Liver (tissue), 9 donors: ENCODE measurements around the gene GLIPR2. TPM values are rescaled to one million over a fixed set of nuclear protein-coding genes. Genes with fewer than 3 reads are reported as not detected.

Experiments used
- DNase-seq: peaks from one replicate; pipeline ENCODE4 v3.0.0-alpha.2; 2017; ENCODE audit warnings: low spot score
- H3K27ac ChIP-seq, 2 donors: one replicate each; pipeline ENCODE4 v1.7.0; 2013; ENCODE audit warnings: inconsistent platforms in 2 of 2, low read length in 2 of 2, control low read depth in 1 of 2, low read depth in 1 of 2, mild to moderate bottlenecking in 1 of 2
- H3K27me3 ChIP-seq, 4 donors: one replicate each; pipeline versions ENCODE4 v1.6.1 to v1.7.0; 2013; ENCODE audit warnings: low read length in 3 of 4, inconsistent platforms in 1 of 4, mild to moderate bottlenecking in 1 of 4, moderate library complexity in 1 of 4; ENCODE audit not compliant: control insufficient read depth in 4 of 4, insufficient read depth in 4 of 4
- H3K36me3 ChIP-seq, 4 donors: one replicate each; pipeline versions ENCODE4 v1.6.1 to v1.7.0; 2013; ENCODE audit warnings: low read length in 3 of 4, mild to moderate bottlenecking in 3 of 4, low read depth in 1 of 4, moderate library complexity in 1 of 4; ENCODE audit not compliant: control insufficient read depth in 4 of 4, insufficient read depth in 3 of 4
- H3K4me1 ChIP-seq, 4 donors: one replicate each; pipeline versions ENCODE4 v1.6.1 to v1.7.0; 2013; ENCODE audit warnings: low read length in 3 of 4, mild to moderate bottlenecking in 3 of 4, moderate library complexity in 1 of 4; ENCODE audit not compliant: control insufficient read depth in 4 of 4, insufficient read depth in 4 of 4
- H3K4me3 ChIP-seq, 3 donors: one replicate each; pipeline versions ENCODE4 v1.6.1 to v1.7.0; 2013; ENCODE audit warnings: low read length in 3 of 3, control low read depth in 1 of 3, low read depth in 1 of 3, mild to moderate bottlenecking in 1 of 3
- H3K9ac ChIP-seq, 2 donors: one replicate each; pipeline ENCODE4 v1.7.0; 2013; ENCODE audit warnings: low read length in 2 of 2, mild to moderate bottlenecking in 2 of 2, moderate library complexity in 2 of 2, control low read depth in 1 of 2, low read depth in 1 of 2
- H3K9me3 ChIP-seq, 4 donors: one replicate each; pipeline versions ENCODE4 v1.6.1 to v1.7.0; 2013; ENCODE audit warnings: low read length in 3 of 4; ENCODE audit not compliant: control insufficient read depth in 4 of 4
- ATF3 ChIP-seq: IDR thresholded peaks from 2 replicates; pipeline ENCODE4 v1.6.1; 2016; ENCODE audit warnings: antibody characterized with exemption
- CTCF ChIP-seq: fragments of 150-350 bp; IDR thresholded peaks from 2 replicates; pipeline ENCODE4 v1.5.1; 2017; ENCODE audit warnings: improper control_type of control experiment, low read depth, low read length; ENCODE audit not compliant: missing input control
- EGR1 ChIP-seq, 2 donors: IDR thresholded peaks; 2 replicates each; pipeline ENCODE4 v1.6.1; 2016 to 2018; ENCODE audit warnings: antibody characterized with exemption in 2 of 2, low read depth in 2 of 2
- FOXA1 ChIP-seq: IDR thresholded peaks from 2 replicates; pipeline ENCODE4 v1.6.1; 2016; ENCODE audit warnings: antibody characterized with exemption
- FOXA2 ChIP-seq: IDR thresholded peaks from 2 replicates; pipeline ENCODE4 v1.6.1; 2016; ENCODE audit warnings: antibody characterized with exemption
- GABPA ChIP-seq, 2 donors: IDR thresholded peaks in 1 of 2; conservative IDR thresholded peaks in 1 of 2; 2 replicates each; pipeline ENCODE4 v1.6.1; 2016; ENCODE audit warnings: antibody characterized with exemption in 2 of 2, mild to moderate bottlenecking in 1 of 2, moderate library complexity in 1 of 2
- HNF4A ChIP-seq, 2 donors: conservative IDR thresholded peaks; 2 replicates each; pipeline ENCODE4 v1.6.1; 2016; ENCODE audit warnings: antibody characterized with exemption in 2 of 2, mild to moderate bottlenecking in 2 of 2
- HNF4G ChIP-seq: IDR thresholded peaks from 2 replicates; pipeline ENCODE4 v1.6.1; 2016; ENCODE audit warnings: antibody characterized with exemption
- JUND ChIP-seq, 2 donors: IDR thresholded peaks; 2 replicates each; pipeline ENCODE4 v1.6.1; 2016; ENCODE audit warnings: antibody characterized with exemption in 2 of 2
- NR2F2 ChIP-seq: IDR thresholded peaks from 2 replicates; pipeline ENCODE4 v1.6.1; 2016; ENCODE audit warnings: antibody characterized with exemption
- RAD21 ChIP-seq, 2 donors: IDR thresholded peaks; 2 replicates each; pipeline ENCODE4 v1.6.1; 2016; ENCODE audit warnings: antibody characterized with exemption in 2 of 2, mild to moderate bottlenecking in 2 of 2
- RXRA ChIP-seq, 2 donors: IDR thresholded peaks; 2 replicates each; pipeline ENCODE4 v1.6.1; 2017 to 2018; ENCODE audit warnings: antibody characterized with exemption in 2 of 2, mild to moderate bottlenecking in 1 of 2
- SP1 ChIP-seq: IDR thresholded peaks from 2 replicates; pipeline ENCODE4 v1.6.1; 2018; ENCODE audit warnings: antibody characterized with exemption, mild to moderate bottlenecking
- TAF1 ChIP-seq: conservative IDR thresholded peaks from 2 replicates; pipeline ENCODE4 v1.6.1; 2016; ENCODE audit warnings: antibody characterized with exemption, mild to moderate bottlenecking
- YY1 ChIP-seq: IDR thresholded peaks from 2 replicates; pipeline ENCODE4 v1.6.1; 2016; ENCODE audit warnings: antibody characterized with exemption, mild to moderate bottlenecking
- WGBS: extraction: QIAGEN DNeasy Blood & Tissue Kit; methylation state at CpG from one replicate; pipeline ENCODE4 v1.1.7; 2013; 5-methylcytosine and 5-hydroxymethylcytosine counted together
- polyA plus RNA-seq, 2 donors: library from polyadenylated mRNA; stranded (reverse) in 1 of 2; unstranded in 1 of 2; fragments of 200-250 nt in 1 of 2; fragments of >200 nt in 1 of 2; fragmentation: Nextera tagmentation in 1 of 2; extraction: Ambion mirVana in 1 of 2; gene quantifications; one replicate each; pipeline versions ENCODE4 v1.2.1 to v1.2.3, GENCODE V29; 2013 to 2015
- total RNA-seq, 2 donors: library from RNA; depleted of rRNA; stranded (reverse); fragments of >200 nt; gene quantifications; one replicate each; pipeline ENCODE4 v1.2.3, GENCODE V29; 2014
- TF ChIP-seq, protein P1 (sequence below): IDR thresholded peaks from 2 replicates; pipeline ENCODE4 v1.6.1; 2016; ENCODE audit warnings: antibody characterized with exemption
- TF ChIP-seq, protein P2 (sequence below): IDR thresholded peaks from 2 replicates; pipeline ENCODE4 v1.6.1; 2016; ENCODE audit warnings: antibody characterized with exemption
- TF ChIP-seq, protein P3 (sequence below): IDR thresholded peaks from 2 replicates; pipeline ENCODE4 v1.6.1; 2016; ENCODE audit warnings: antibody characterized with exemption, mild to moderate bottlenecking
- donor health status: healthy.
- donor health status: healthy.
- donor health status: healthy.
- donor health status: healthy.
- donor health status: healthy.

GLIPR2 gene
- total and polyA plus RNA-seq, 4 donors: 1.7 to 17.6 (median 2.9) TPM

DNA sequence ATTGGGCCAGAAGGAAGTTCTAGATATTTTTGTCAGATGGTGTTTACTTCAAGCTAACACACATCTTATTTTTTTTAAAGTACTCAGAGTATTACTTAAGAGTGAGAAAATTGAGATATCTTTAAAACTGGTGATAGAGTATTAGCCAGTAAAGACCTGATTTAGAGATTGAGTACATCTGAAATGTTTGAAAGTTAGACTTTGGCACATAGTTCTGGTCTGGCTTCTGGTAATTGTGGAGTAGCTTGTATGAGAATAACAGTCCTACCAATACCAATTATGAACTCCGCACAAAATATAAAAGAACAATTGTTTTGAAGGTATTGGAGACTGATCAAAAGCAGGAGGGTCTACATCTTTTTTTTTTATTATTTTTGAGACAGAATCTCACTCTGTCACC, 44.5 kb upstream of the GLIPR2 start:
- Histone ChIP-seq H3K4me3 (no peak overlapping the region), H3K9me3 (no peaks in the 10 kb centered on the region), H3K4me1 (peaks cover 2 to 31% (median 19%) of the 10 kb centered on the region in 4 donors), H3K27me3 (no peaks in the 10 kb centered on the region), H3K36me3 (no peaks in the 10 kb centered on the region), H3K9ac (no peak overlapping the region), H3K27ac (no peak overlapping the region)
- TF ChIP-seq, protein P1, sequence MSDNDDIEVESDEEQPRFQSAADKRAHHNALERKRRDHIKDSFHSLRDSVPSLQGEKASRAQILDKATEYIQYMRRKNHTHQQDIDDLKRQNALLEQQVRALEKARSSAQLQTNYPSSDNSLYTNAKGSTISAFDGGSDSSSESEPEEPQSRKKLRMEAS: no peak
- peak; percentile 10 for TF ChIP-seq SP1
- no peak for TF ChIP-seq ATF3
- TF ChIP-seq, protein P2, sequence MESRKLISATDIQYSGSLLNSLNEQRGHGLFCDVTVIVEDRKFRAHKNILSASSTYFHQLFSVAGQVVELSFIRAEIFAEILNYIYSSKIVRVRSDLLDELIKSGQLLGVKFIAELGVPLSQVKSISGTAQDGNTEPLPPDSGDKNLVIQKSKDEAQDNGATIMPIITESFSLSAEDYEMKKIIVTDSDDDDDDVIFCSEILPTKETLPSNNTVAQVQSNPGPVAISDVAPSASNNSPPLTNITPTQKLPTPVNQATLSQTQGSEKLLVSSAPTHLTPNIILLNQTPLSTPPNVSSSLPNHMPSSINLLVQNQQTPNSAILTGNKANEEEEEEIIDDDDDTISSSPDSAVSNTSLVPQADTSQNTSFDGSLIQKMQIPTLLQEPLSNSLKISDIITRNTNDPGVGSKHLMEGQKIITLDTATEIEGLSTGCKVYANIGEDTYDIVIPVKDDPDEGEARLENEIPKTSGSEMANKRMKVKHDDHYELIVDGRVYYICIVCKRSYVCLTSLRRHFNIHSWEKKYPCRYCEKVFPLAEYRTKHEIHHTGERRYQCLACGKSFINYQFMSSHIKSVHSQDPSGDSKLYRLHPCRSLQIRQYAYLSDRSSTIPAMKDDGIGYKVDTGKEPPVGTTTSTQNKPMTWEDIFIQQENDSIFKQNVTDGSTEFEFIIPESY: no peak
- no peak for TF ChIP-seq FOXA1
- TF ChIP-seq HNF4G: no peak
- TF ChIP-seq TAF1: no peak
- no peak for TF ChIP-seq EGR1 (IDR thresholded peaks at IDR 0.05; ENCODE audit: low read depth in 2 of 2)
- TF ChIP-seq NR2F2: no peak
- TF ChIP-seq HNF4A (conservative IDR thresholded peaks at IDR 0.05): peak; percentile 36 to 44
- no peak for DNase-seq
- WGBS: 92% methylated on average over 1 of the region's 1 CpG

GRCh38 chr9:36092509-36093215, 43.9 kb upstream of the GLIPR2 start:
- WGBS: 75% methylated on average over 9 of the region's 9 CpGs
- DNase-seq: no peak
- TF ChIP-seq, protein P2: no peak
- TF ChIP-seq CTCF (no peak), SP1 (no peak), FOXA1 (no peak), HNF4A (conservative IDR thresholded peaks at IDR 0.05) (no peak), RAD21 (IDR thresholded peaks at IDR 0.05) (no peak), TAF1 (no peak), FOXA2 (no peak), HNF4G (no peak), RXRA (IDR thresholded peaks at IDR 0.05) (no peak), EGR1 (IDR thresholded peaks at IDR 0.05; ENCODE audit: low read depth in 2 of 2) (no peak), YY1 (no peak), JUND (IDR thresholded peaks at IDR 0.05) (no peak), NR2F2 (no peak), ATF3 (no peak), GABPA (IDR thresholded peaks at IDR 0.05 in 1 of 2, conservative IDR thresholded peaks at IDR 0.05 in 1 of 2) (no peak)
- TF ChIP-seq, protein P1: no peak
- TF ChIP-seq, protein P3, sequence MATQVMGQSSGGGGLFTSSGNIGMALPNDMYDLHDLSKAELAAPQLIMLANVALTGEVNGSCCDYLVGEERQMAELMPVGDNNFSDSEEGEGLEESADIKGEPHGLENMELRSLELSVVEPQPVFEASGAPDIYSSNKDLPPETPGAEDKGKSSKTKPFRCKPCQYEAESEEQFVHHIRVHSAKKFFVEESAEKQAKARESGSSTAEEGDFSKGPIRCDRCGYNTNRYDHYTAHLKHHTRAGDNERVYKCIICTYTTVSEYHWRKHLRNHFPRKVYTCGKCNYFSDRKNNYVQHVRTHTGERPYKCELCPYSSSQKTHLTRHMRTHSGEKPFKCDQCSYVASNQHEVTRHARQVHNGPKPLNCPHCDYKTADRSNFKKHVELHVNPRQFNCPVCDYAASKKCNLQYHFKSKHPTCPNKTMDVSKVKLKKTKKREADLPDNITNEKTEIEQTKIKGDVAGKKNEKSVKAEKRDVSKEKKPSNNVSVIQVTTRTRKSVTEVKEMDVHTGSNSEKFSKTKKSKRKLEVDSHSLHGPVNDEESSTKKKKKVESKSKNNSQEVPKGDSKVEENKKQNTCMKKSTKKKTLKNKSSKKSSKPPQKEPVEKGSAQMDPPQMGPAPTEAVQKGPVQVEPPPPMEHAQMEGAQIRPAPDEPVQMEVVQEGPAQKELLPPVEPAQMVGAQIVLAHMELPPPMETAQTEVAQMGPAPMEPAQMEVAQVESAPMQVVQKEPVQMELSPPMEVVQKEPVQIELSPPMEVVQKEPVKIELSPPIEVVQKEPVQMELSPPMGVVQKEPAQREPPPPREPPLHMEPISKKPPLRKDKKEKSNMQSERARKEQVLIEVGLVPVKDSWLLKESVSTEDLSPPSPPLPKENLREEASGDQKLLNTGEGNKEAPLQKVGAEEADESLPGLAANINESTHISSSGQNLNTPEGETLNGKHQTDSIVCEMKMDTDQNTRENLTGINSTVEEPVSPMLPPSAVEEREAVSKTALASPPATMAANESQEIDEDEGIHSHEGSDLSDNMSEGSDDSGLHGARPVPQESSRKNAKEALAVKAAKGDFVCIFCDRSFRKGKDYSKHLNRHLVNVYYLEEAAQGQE: no peak
- H3K4me3 ChIP-seq: no peak overlapping the region
- no peaks in the 10 kb centered on the region for H3K36me3 ChIP-seq
- H3K27me3 ChIP-seq: no peaks in the 10 kb centered on the region
- peak overlapping the region in 1 of 2 donors; percentile 14 for H3K27ac ChIP-seq
- H3K9me3 ChIP-seq: no peaks in the 10 kb centered on the region
- H3K4me1 ChIP-seq: peaks cover 2 to 31% (median 19%) of the 10 kb centered on the region in 4 donors
- no peak overlapping the region for H3K9ac ChIP-seq
